Renal cortex interstitium (tissue), 11 donors: ENCODE results near the gene NRG3. TPM values are rescaled to one million over a fixed set of nuclear protein-coding genes. Genes with fewer than 3 reads are reported as not detected.
"Not testable (repeated sequence)": the region's sequence is repeated elsewhere in the genome, so short reads cannot be mapped to it uniquely, and the experiment has no call there.

Experiments used
- DNase-seq, 11 donors: peaks; one replicate each; pipeline ENCODE4 v3.0.0-alpha.2; 2013; ENCODE audit warnings: low read depth in 9 of 11, low spot score in 4 of 11; ENCODE audit errors: extremely low read depth in 1 of 11
- polyA plus RNA-seq, 3 donors: library from polyadenylated mRNA; unstranded; fragments of 120-200 nt; gene quantifications; one replicate each; pipeline ENCODE4 v1.2.1, GENCODE V29; 2013; ENCODE audit not compliant: insufficient read length in 3 of 3

NRG3 gene
- polyA plus RNA-seq, 3 donors, result 11.8 to 16.4 (median 12.6) TPM

- no peak for DNase-seq
Measured at GRCh38 chr10:82294874-82295378, 419.9 kb downstream of the NRG3 start.

DNA sequence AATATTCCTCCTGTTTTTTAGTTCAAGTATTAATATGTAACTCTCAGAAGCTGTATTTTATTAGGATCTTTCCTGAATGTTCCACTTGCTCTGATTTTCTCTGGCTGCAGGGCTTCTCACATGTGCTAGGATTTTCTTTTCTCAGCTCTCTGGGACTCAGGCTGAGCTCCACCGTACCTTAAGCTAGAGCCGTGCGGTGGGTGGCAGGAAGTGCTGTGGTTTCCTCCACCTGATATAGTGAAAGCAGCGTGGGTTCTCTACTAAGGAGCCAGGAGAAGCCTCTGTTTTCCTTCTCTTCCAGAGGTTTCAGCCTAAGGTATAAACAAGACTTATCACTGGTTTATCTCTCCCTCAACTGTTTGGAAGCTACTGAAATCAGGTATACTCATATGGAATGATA is 433.6 kb downstream of the NRG3 start:
- no peak for DNase-seq

GRCh38 chr10:82310839-82311238 is 435.8 kb downstream of the NRG3 start:
- DNase-seq, result no peak

DNA sequence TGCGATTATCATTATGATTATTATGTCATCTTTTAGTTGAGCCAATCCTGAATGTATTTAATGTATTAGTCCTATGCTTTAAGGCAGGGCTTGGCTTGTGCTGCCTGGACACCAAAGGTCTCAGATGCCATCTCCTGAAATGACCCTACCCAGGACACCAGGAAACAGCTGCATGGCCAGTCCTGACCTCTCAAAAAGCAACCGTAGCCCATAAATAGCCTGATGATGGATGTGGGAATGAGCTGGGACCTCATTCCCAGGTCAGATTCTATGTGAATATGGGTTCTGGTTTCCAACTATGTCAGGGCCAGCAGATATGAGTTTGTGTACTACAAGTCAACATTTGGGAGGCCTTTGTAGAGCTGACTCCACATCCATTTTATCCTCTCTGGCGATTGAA is 438.4 kb downstream of the NRG3 start:
- no peak for DNase-seq

GRCh38 chr10:82318534-82318933 is 443.5 kb downstream of the NRG3 start:
- DNase-seq, result no peak

- no peak for DNase-seq
Measured at GRCh38 chr10:82319074-82319473, 444.1 kb downstream of the NRG3 start.

- DNase-seq, result no peak
Measured at GRCh38 chr10:82319562-82319961, 444.6 kb downstream of the NRG3 start.

- DNase-seq, result no peak
Measured at GRCh38 chr10:82321724-82322123, 446.7 kb downstream of the NRG3 start.

DNA sequence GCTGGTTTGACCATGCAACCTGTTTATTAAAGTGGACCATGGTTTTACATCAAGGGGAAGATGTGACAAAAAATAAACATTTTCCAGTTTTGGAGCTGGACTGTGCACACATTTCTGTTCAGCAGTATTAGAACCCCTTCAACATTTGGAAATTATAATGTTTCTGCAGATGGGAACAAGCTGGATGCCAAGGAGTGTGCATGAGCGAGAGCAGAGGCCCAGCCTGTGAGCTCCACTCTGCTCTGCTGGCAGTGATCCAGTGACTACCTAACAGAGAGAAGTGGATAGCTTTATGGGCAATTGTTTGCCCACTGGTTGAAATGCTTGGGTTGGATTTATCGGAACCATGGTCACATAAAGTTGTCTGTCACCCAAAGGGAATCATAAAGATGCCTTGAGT is 456.7 kb downstream of the NRG3 start:
- no peak for DNase-seq

DNA sequence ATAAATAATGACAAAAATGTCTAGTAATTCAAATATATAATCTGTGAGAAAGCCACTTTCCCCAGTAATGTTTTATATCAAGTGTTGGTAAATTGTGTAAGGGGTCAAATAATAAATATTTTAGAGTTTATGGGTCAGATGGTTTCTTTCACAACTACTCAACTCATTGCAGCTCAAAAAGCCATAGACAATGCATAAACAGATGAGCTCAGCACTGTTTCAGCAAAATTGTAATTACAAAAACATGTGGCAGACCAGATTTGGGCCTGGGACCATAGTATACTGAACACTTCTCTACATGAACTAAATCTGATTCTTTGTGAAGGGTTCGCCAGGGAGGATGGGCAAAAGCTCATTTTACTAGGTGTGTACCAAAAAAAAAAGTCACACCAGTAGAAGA is 460.8 kb downstream of the NRG3 start:
- DNase-seq, result no peak

GRCh38 chr10:82340166-82340565 is 465.2 kb downstream of the NRG3 start:
- no peak for DNase-seq

GRCh38 chr10:82349590-82349989 is 474.6 kb downstream of the NRG3 start:
- DNase-seq, result not testable (repeated sequence)

DNA sequence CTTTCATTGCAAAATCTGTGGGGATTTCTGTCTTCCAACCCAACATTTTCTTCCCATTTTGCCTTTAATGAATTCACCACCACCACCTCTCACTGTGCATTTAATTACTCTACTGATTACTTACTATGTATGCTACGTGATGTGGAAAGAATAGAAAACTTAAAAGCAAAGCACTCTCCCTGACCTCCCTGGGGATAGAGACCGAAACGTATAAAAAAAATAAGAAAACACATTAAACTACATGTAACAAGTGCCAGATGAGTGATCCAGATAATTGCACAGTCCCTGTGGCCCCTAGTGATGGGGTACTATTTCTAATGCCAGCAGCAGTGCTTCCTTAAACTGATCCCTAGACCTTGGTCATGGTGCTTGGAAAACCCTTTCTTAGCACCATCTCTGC is 478.4 kb downstream of the NRG3 start:
- DNase-seq, result peak in 2 of 11 donors; percentile 3 to 21

DNA sequence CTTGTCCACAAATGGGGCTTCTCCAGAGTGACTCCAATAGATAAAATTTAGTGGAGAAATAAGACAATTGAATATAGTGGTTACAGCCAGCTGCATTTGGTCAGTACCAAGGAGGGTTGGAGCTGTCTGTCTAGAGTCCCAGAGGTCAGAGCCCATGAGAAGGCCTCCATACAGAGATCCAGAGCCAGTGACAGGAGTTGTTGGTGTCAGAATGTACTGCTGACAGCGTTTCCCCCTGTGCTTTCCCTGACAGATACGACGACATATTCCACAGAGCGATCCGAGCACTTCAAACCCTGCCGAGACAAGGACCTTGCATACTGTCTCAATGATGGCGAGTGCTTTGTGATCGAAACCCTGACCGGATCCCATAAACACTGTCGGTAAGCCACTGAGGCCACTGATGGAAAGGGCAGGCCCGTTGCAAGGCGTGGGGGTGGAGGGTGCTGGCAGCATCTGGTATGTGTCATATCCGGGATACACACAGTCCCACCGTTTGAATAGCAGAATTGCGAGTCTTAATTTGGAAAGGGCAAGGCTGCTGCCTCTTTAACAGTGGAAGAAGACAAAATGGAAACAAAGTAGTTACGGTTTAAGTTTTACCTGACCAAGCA is 483.6 kb downstream of the NRG3 start:
- DNase-seq, result no peak

GRCh38 chr10:82361256-82361655 is 486.3 kb downstream of the NRG3 start:
- DNase-seq, result no peak

GRCh38 chr10:82377608-82378007 is 502.6 kb downstream of the NRG3 start:
- peak in 1 of 11 donors; percentile 6 for DNase-seq

DNA sequence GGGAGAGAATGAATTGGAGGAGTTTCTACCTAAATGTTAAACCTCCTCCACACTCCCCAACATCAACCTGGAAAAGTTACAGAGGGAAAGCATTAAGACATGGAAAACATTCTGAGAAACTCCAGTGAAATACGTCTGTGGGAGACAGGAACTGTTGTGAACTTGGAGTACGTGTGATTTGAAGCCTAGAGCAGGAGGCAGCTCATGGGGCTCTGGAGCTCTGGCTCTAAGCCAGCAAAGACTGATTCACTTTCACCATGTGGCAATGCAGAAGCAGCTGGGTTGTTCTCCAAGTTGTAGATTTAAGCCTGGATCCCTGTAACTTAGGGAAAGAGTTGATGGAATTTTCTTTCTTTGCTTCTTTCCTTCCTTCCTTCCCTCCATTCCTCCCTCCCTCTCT is 503.2 kb downstream of the NRG3 start:
- DNase-seq, result peak in 6 of 11 donors; percentile 9 to 24 (median 16)

DNA sequence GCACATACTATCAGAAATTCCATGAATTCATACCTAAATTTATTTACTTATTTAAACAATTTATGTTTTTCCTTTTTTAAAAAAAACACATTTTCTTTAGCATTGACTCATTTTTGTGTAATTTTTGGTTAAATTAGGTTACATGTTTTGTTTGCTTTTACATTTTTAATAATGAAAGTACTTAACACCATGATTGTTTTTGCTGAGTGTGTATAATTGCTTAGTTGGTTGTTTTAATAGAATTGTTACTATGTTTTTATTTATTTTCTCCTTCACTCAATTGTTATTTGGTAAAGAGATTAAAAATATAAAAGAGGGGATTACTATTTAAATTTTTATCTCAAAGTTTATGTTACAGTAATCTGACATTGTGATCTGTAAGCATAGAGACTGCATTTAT is 508.4 kb downstream of the NRG3 start:
- DNase-seq, result no peak

DNA sequence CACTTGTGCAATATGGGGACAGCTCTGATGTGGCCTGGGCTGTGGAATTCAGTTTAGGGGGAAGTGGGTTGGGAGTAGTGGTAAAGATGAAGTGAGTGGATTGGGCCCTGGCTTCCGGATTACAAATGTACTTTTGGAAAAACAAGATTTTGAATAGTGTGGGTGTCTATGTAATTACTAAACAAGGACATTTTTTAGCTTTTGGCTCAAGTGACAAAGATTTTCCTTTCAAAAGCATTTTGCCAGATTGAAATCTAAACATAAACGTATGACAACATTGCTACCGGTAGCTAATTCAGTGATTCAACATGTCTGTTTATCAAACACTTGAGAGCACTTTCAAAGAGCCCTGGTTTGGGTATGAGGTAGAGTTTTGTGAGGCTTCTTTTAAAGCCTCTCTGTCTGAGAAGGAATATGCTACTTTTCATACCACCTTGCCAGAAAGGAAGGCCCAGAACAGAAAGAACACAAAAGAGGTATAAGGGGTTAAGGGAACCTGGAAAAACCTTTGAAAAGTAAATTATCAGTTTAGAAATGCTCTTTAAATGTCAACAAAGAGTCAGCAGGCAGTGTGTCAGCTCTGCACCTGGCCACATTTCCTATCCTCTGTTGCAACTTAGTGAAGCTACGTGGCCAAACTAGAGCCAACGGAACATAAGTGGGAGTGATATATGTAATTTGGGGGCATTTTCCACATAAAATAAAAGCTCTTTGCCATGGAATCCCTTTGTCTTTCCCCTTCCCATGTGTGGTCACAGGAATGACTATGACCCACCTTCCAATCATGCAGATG is 516.1 kb downstream of the NRG3 start:
- no peak for DNase-seq

DNA sequence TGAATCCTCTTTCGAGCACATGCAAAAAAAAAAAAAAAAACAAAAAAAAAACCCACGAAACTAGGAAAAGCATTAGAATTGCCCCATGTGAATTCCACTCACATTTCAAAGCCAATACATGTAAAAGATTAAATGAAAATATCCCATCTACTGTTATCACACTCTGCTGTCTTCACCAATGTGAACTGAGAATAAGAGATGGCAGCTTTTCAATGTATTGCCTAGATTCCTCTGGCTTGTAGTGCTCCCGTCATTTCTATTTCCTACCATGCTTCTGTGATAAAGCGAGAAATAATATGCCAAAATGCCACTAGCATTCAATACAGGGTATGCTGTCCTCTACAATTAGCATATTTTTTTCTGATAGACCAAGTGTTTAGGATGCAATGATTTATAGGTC is 517.0 kb downstream of the NRG3 start:
- no peak for DNase-seq

GRCh38 chr10:82392533-82392932 is 517.5 kb downstream of the NRG3 start:
- DNase-seq, result no peak
